Erythroblast (primary cell): ENCODE measurements around the gene SLC22A23.

Experiments used
- DNase-seq, 2 experiments: peaks; one replicate each; lab custom pipeline; 2025; lab: John Stamatoyannopoulos, UW
- GATA1 ChIP-seq: IDR thresholded peaks from 2 replicates; pipeline ENCODE4 v1.6.1; 2011; ENCODE audit warnings: low read depth, mild to moderate bottlenecking, control low read depth, low read length, moderate library complexity
- POLR2A ChIP-seq: IDR thresholded peaks from 2 replicates; pipeline ENCODE4 v1.6.1; 2011; ENCODE audit warnings: mild to moderate bottlenecking, low read length

Gene SLC22A23

DNA sequence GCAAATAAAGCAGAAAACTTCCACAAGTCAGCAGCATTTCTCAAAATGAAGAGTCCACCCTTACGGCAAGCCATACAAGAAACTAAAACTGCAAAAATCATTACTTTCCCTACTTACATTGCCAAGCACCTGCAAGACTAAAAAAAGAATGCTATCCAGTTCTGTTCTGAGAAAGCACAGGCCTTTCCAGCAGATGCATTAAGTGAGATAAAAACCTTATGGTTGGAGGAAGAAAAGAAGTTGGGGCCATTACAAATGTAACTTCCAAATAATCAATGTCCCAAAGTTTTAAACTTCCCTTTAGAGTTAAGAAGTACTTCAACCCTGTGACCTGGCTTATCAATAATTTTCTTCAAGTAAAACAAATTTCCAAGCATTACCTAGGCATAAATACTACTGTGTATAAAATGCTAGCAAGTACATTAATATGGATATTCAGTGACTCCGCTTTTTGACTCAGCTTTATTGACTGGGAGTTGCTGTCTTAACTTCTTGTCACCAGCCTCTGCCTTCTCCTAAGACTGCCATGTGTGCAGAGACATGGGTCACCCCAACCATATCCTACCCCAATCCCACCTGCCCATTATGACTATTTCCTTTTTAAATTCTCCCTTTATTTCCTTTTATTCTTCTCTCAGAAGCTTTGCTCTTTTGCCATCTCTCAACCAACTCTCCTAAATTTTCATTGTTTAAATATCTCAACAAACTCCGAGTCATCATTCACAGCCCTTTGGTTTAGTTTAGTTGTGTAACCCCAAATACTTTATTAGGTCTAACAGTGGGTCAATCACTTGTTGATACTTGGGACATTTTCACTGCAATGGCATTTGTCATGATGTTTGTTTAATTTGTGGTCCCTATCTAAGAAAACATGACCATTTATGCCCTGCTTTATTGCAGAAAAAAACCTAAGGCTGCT is 49.7 kb downstream of the SLC22A23 start:
- TF ChIP-seq POLR2A (no peak), GATA1 (no peak)
- peak; percentile 61 to 63 for DNase-seq

DNA sequence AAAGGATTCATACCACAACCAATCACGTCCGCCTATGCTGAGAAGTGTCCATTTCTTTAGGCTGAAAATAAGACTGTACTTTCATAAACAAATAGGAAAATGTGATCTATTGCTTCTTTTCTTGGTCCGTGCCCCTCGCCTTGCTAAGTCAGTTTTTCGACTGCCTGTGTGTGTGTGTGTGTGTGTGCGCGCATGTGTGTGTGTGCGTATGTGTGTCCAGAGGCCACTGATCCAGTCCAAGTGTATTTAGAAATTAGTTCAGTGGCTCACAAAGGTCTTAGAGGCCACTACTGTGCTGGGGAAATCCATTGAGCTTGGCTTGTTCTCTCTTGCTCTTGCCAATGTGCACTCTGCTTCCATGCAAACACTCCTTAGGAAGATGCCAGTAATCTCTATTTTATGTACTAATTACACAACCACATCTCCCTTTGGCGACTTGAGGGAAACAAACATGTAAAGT is 50.5 kb downstream of the SLC22A23 start:
- no peak for TF ChIP-seq GATA1
- TF ChIP-seq POLR2A = no peak
- no peak for DNase-seq

DNA sequence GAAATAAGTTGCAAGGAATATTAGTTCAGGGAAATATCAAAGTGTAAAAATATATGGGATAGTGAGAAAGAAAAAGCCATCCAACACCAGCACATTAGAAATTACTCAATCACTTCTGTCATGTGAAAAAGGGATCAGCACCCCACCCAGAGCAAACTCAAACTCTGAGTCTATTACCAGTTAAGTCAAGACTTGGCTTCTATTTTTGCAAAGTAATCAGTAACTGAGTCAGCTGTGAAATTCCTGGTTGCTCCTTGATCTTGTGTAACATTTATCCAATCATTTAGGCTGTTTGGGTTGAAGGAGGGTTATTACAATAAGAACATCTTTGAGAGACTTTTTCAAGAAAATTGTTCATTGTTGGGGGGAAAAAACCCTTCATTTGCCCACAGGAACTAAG is 51.2 kb downstream of the SLC22A23 start:
- peak; percentile 32 to 78 for DNase-seq
- TF ChIP-seq GATA1 (no peak), POLR2A (no peak)

DNA sequence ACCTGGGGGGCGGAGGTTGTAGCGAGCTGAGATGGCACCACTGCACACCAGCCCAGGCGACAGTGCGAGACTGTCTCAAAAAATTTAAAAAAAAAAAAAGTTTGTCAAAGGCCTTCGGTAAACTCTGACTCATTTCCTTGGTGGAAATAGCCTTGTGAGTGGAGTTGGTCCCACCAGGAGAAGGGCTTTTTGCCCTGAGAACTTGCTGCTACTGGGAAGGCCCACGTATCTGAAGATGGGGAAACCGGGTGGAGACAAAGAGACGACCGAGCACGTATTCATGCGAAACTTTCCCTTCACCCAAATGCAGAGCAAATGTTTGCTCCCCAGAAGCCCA is 51.7 kb downstream of the SLC22A23 start:
- DNase-seq = no peak
- TF ChIP-seq POLR2A = no peak
- TF ChIP-seq GATA1 = no peak

DNA sequence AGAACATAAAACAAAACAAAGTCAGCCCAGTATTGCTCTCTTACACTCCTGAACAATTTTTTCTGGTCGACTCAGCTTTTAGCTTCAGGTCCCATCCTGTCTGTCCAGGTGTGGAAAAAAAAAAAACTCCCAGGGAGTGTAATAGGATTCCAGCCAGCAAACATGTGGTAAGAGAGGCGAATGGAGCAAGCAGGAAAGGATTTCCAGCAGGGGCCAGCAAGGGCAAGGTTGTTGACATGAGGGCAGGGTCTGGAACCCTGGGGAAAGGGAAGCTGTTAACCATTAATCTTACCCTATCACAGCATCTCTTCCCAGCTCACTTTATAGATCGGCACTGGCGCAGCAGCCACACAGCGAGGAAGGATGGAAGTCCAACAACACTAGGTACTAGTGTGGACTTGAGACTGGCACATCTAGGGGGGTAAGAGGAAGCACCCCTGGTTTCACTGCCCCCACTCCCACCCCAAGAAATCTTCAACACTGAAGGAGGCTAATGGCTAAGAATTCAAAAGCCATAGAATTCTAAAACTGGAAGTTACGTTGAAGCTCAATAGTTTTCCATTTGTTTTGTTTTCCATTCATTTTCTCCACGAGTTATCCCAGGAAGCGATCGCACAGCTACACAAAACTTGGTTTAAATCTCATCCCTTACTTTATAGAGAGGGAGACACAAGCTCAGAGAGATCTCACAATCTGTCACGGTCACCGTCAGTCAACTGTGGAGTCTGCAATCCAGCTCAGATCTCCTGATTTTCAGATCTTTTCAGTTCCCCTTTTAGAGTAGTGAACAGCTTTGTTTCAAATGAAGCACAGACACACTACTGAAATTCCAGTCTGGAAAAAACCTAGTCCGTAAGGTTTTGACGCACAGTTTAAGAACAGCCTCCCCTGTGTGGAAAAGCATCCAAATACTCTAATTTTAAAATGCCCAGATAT is 53.3 kb downstream of the SLC22A23 start:
- TF ChIP-seq POLR2A (no peak), GATA1 (no peak)
- DNase-seq = no peak

DNA sequence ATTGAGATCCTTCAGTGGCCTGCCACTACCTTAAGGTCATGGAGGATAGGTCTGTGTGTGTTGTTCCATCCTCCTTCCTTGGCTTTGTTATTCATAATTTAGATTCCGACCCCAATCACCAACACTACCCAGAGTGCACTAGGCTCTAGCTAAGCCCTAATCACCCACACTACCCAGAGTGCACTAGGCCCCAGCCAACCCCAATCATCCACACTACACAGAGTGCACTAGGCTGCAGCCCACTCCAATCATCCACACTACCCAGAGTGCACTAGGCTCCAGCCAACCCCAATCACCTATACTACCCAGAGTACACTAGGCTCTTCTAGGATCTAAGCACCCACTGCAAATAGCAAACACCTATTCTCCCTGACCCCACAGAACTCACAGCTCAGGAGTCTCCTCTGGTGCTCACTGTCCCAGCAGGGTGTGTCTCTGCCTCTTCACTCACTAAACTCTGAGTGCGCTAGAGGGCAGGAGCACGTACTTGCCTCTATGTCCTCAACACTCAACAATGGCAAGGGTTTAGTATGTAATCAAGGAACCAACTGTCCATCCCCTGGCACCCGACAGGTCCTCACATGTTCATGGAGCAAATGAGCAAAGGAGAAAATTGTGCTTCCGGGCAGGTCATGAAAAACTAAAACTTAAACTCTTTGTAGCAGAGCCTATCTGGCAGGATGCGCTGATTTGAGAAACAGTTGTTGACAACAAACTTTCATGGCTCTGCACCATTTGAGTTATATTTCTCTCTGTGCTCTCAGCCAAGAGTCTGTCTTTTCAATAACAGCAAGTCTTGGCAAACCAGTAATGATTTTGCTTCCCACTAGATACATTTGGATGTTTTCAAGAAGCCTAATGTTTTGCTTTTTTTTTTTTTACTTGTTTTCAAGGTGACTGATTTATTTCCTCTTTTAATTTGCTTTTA is 54.3 kb downstream of the SLC22A23 start:
- DNase-seq = no peak

DNA sequence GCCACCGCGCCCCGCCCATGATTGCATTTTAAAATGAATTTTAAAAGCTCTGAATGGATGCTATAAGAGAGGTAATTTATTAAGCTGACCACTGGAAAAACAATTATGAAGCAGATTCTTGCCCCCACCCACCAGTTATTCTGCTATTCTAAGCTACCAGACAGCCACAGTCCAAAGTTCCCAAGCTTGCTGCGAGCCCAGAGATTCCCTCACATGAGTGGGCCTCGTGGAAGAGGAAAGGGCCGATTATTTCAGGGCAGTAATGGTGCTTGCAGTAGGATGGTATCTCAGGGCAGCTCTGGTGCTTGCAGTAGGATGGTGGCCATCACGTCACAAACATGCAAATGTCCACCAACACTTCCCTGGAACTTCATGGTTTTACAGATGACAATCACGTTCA is 56.7 kb downstream of the SLC22A23 start:
- TF ChIP-seq POLR2A (no peak), GATA1 (no peak)
- DNase-seq = no peak

More for the DNA sequence above, 54.3 kb downstream of the SLC22A23 start:
- TF ChIP-seq POLR2A (no peak), GATA1 (no peak)

DNA sequence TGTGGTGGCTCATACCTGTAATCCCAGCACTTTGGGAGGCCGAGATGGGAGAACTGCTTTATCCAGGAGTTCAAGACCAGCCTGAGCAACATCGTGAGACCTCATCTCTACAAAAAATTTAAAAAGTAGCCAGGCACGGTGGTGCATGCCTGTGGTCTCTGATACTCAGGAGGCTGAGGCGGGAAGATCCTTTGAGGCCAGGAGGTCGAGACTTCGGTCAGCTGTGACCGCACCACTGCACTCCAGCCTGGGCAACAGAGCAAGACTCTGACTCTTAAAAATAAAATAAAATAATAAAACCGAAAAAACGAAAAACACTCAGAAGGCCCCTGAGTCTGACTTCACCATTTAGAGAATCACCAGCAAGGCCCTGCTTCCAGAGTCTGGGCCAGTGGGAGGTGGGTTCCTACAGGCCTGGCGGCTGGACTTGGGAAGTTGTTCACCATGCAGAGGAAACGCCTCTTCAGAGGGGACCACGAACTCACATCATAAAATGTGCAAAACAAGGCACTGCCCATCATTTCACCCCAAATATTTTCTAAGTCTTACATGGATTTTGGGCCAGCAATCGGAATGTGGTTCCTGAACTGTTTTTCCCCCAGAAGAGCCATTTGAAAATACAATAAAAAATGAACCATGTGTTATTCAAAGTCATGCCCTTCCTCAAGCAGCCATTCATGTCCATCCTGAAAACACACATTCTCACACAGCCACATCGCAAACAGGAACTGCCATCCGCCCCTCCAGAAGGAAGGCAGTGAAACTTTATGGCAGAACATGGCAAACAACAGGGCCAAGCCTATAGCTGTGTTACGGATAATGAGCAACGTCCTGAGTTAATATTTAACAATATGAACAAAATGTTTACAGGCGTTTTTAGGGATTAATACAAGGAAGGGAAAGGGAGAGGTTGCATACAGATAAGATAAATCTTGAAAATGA is 57.8 kb downstream of the SLC22A23 start:
- DNase-seq = no peak
- no peak for TF ChIP-seq GATA1
- TF ChIP-seq POLR2A = no peak

DNA sequence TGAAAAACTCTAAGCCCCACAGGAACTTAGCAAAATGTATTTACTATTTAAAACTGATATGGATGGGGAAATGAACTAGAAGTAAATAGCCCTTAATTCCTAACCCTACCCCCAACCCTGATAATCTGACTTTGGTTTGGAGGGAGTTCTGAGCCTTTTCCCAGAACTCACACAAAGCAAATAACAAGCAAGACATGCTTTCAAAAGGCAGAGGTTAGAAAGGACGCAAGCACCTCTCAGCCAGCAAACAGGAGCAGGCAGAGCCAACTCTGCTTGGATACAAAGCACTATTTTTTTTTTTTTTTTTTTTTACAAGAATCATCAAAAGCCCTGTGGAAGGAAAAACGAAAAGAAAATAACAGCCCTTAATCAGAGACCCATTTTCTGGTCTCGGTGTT is 58.7 kb downstream of the SLC22A23 start:
- TF ChIP-seq POLR2A (no peak), GATA1 (no peak)
- DNase-seq = no peak

DNA sequence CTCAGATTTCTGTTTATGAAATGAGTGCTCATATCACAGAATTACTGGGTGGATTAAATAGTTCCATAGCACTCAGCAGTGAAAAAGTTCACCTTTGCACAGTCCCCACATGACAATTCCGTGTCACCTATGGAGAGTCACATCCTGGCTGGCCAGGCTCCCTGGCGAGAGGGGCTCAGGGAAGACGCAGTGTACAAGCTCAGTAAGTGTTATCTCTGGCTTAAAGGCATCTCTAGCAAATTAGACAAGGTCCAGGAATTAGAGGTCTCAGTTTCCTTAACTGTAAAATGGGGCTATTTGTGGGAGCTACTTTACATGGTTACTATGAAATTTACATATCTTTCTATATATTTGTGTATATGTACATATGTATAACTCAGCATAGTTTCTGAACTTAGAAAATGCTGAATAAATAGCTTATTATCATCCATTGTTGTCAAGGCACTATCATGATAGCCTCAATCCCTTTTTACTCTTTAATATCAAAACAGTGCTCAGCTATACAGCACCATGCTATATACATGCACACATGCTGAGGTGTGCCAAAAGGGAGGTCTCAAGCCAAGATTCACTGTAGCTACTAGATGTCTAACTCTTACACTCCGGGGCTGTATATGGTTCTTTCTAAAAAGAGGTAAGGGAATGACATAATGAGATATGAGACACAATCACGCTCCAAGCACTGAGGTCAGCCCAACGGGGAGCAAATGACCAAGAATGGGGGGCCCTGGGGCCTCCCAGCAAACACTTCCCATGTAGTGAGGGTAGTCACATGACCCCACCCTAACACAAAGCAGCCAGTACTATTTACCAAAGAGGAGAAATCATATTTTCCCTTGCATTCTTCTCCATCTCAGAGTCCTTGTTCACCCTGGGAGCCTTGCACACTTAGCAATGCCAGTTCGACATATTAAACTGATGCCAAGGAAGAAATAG is 59.4 kb downstream of the SLC22A23 start:
- TF ChIP-seq POLR2A (no peak), GATA1 (no peak)
- peak in 1 of 2 experiments; percentile 28 for DNase-seq

DNA sequence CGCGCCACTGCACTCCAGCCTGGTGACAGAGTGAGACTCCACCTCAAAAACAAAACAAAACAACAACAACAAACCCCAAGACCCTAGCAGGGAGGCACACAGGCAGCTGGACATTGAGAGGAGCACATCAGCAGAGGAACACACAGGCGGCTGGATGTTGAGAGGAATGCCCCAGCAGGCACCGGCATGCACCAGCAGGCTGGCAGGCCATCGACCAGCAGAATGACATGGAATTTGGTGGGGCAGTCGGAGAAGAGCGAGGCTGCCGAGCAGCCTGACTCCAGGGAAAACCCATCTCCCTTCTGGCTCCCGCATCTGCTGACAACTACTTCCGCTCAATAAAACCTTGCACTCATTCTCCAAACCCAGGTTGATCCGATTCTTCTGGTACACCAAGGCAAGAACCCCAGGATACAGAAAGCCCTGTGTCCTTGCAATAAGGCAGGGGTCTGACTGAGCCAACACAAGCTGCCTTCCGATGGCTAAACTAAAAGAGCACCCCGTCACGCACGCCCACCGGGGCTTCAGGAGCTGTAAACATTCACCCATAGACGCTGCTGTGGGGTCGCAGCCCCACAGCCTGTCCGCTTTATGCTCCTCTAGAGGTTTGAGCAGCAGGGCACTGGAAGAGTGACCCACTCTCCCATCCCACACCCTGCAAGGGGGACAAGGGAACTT is 60.2 kb downstream of the SLC22A23 start:
- TF ChIP-seq POLR2A = no peak
- no peak for TF ChIP-seq GATA1

DNA sequence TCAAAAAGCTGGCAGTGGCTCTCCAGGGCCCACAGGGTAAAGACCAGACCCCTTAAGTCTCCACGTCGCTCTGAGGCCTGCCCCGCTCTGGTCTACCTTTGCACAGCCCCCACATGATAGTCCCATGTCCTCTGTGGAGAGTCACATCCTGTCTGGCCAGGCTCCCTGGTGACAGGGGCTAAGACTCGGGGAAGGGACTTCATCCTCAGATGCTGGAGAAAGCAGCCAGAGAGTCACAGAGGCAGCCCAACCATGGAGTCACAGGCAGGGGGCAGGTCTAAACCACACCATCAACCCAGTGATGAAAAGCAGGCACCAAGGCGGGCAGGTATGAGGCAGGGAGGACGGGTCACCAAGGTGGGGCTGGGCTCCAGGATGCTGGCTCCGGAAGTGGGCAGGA is 62.2 kb downstream of the SLC22A23 start:
- TF ChIP-seq GATA1 = no peak
- TF ChIP-seq POLR2A = no peak
- no peak for DNase-seq

More for the DNA sequence above, 60.2 kb downstream of the SLC22A23 start:
- no peak for DNase-seq
